ENCODE data around the gene ANXA9. TPM values are rescaled to one million over a fixed set of nuclear protein-coding genes. Genes with fewer than 3 reads are reported as not detected.

ANXA9 gene
- total RNA-seq, result under 0.01 TPM

GRCh38 chr1:150981805-150982712 is at the start of gene ANXA9:
ANXA9 (plus strand) TSS chr1:150982292; CDS start chr1:150983106, 814 bp downstream.
- FAIRE-seq (no peak), DNase-seq (ENCODE audit: low spot score in 2 of 2) (no peak)

GRCh38 chr1:150944856-150945255 is 37.2 kb upstream of the ANXA9 start:
- FAIRE-seq (no peak), DNase-seq (ENCODE audit: low spot score in 2 of 2) (no peak)

GRCh38 chr1:150954708-150955107 is 27.4 kb upstream of the ANXA9 start:
- DNase-seq (ENCODE audit: low spot score in 2 of 2) (no peak), FAIRE-seq (no peak)

GRCh38 chr1:150955280-150955679 is 26.8 kb upstream of the ANXA9 start:
- DNase-seq (ENCODE audit: low spot score in 2 of 2) (no peak), FAIRE-seq (no peak)

GRCh38 chr1:150957666-150958065 is 24.4 kb upstream of the ANXA9 start:
- DNase-seq (ENCODE audit: low spot score in 2 of 2) (no peak), FAIRE-seq (no peak)

- DNase-seq (ENCODE audit: low spot score in 2 of 2), result no peak
- no peak for FAIRE-seq
Measured at GRCh38 chr1:150960646-150961045, 21.4 kb upstream of the ANXA9 start.

- FAIRE-seq (no peak), DNase-seq (ENCODE audit: low spot score in 2 of 2) (no peak)
Measured at GRCh38 chr1:150961756-150962155, 20.3 kb upstream of the ANXA9 start.

- FAIRE-seq (no peak), DNase-seq (ENCODE audit: low spot score in 2 of 2) (no peak)
Measured at GRCh38 chr1:150963321-150964163, 18.6 kb upstream of the ANXA9 start.

GRCh38 chr1:150964164-150964489 is 18.0 kb upstream of the ANXA9 start:
- no peak for DNase-seq (ENCODE audit: low spot score in 2 of 2)
- FAIRE-seq, result no peak

- DNase-seq (ENCODE audit: low spot score in 2 of 2), result no peak
- no peak for FAIRE-seq
Measured at GRCh38 chr1:150965605-150966004, 16.5 kb upstream of the ANXA9 start.

- FAIRE-seq (no peak), DNase-seq (ENCODE audit: low spot score in 2 of 2) (no peak)
Measured at GRCh38 chr1:150966011-150966410, 16.1 kb upstream of the ANXA9 start.

GRCh38 chr1:150967936-150968335 is 14.2 kb upstream of the ANXA9 start:
- no peak for FAIRE-seq
- DNase-seq (ENCODE audit: low spot score in 2 of 2), result no peak

GRCh38 chr1:150968491-150968890 is 13.6 kb upstream of the ANXA9 start:
- FAIRE-seq (no peak), DNase-seq (ENCODE audit: low spot score in 2 of 2) (no peak)

- no peak for FAIRE-seq
- no peak for DNase-seq (ENCODE audit: low spot score in 2 of 2)
Measured at GRCh38 chr1:150969626-150970025, 12.5 kb upstream of the ANXA9 start.

- DNase-seq (ENCODE audit: low spot score in 2 of 2), result no peak
- no peak for FAIRE-seq
Measured at GRCh38 chr1:150970808-150971582, 11.1 kb upstream of the ANXA9 start.

GRCh38 chr1:150971583-150972416 is 10.3 kb upstream of the ANXA9 start:
- no peak for DNase-seq (ENCODE audit: low spot score in 2 of 2)
- FAIRE-seq, result no peak

GRCh38 chr1:150972417-150972940 is 9.6 kb upstream of the ANXA9 start:
- no peak for FAIRE-seq
- DNase-seq (ENCODE audit: low spot score in 2 of 2), result no peak

GRCh38 chr1:150973258-150973835 is 8.7 kb upstream of the ANXA9 start:
- DNase-seq (ENCODE audit: low spot score in 2 of 2), result no peak
- no peak for FAIRE-seq

- FAIRE-seq (no peak), DNase-seq (ENCODE audit: low spot score in 2 of 2) (peak; percentile 59 to 76)
Measured at GRCh38 chr1:150973836-150974579, 8.1 kb upstream of the ANXA9 start.

Measured in frontal cortex (tissue), 4 donors.